Fibroblast of lung (primary cell): ENCODE results near the gene METTL1.

ENCODE experiments used
- EZH2 ChIP-seq: IDR thresholded peaks from 2 replicates; pipeline ENCODE4 v1.5.1; 2012; ENCODE audit warnings: low read length, control low read depth, mild to moderate bottlenecking; ENCODE audit errors: missing control alignments
- TF ChIP-seq, protein P1 (sequence below), 2 donors: IDR thresholded peaks in 1 of 2; conservative IDR thresholded peaks in 1 of 2; 1 replicate in 1 of 2; 2 replicates in 1 of 2; pipeline ENCODE4 v1.5.1; 2011 to 2012; ENCODE audit warnings: low read length in 2 of 2, control low read depth in 1 of 2, inconsistent platforms in 1 of 2, low read depth in 1 of 2, mild to moderate bottlenecking in 1 of 2

DNA sequence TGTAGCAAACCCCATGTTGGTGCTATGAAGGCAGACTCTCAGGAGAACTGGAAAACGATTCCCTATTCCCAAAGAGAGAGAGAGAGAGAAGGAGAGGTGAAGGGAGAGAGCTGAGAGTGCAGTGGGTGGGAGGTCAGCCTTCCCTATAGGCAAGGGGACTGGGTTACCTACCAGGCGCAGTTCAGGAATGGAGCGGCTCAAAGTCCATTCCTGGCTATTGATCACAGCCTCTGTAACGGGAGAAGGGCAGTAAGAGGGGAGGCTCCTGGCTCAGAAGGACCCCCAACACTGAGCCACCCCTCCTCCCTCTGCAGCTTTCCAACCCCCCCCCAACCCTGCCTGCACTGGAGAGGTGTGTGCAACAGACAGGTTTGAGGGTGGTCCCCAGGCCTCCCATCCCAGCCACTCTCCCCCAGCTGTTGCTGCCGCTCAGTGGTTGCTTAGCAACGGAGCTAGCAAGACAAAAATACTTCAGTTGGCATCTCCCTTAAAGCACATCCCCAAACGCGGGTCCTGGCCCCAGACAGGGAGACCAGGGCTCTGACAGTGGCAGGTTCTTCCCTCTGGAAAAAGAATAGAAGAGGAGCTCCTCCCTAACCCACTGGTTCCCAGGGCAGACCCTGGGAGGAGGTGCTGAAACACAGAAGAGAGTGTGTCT, 36.6 kb downstream of the METTL1 start:
- TF ChIP-seq, protein P1, sequence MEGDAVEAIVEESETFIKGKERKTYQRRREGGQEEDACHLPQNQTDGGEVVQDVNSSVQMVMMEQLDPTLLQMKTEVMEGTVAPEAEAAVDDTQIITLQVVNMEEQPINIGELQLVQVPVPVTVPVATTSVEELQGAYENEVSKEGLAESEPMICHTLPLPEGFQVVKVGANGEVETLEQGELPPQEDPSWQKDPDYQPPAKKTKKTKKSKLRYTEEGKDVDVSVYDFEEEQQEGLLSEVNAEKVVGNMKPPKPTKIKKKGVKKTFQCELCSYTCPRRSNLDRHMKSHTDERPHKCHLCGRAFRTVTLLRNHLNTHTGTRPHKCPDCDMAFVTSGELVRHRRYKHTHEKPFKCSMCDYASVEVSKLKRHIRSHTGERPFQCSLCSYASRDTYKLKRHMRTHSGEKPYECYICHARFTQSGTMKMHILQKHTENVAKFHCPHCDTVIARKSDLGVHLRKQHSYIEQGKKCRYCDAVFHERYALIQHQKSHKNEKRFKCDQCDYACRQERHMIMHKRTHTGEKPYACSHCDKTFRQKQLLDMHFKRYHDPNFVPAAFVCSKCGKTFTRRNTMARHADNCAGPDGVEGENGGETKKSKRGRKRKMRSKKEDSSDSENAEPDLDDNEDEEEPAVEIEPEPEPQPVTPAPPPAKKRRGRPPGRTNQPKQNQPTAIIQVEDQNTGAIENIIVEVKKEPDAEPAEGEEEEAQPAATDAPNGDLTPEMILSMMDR (conservative IDR thresholded peaks at IDR 0.05 in 1 of 2, IDR thresholded peaks at IDR 0.05 in 1 of 2; ENCODE audit: low read depth in 1 of 2, low read length in 2 of 2), result no peak
- TF ChIP-seq EZH2, result no peak
